ENCODE data around the gene ANKRD35.

- TF ChIP-seq THRAP3 (IDR thresholded peaks at IDR 0.05; ENCODE audit: borderline replicate concordance) (no peak), HCFC1 (IDR thresholded peaks at IDR 0.05; ENCODE audit: low read depth, low read length) (no peak), CTCF (IDR thresholded peaks at IDR 0.05 in 2 of 3, conservative IDR thresholded peaks at IDR 0.05 in 1 of 3; ENCODE audit: insufficient read depth in 2 of 3, low read depth in 1 of 3, low read length in 3 of 3) (no peak), NFXL1 (CRISPR knock-in tag; IDR thresholded peaks at IDR 0.05) (no peak), ATF1 (CRISPR knock-in tag; IDR thresholded peaks at IDR 0.05) (no peak), ATF1 (tag; IDR thresholded peaks at IDR 0.05) (no peak), CTBP1 (IDR thresholded peaks at IDR 0.05; ENCODE audit: borderline replicate concordance) (no peak)
Measured at GRCh38 chr1:145868232-145868631, 17.4 kb downstream of the ANKRD35 start.
